SK-N-SH (cell line): ENCODE measurements around the gene IFT20. TPM values are rescaled to one million over a fixed set of nuclear protein-coding genes. Genes with fewer than 3 reads are reported as not detected.

Experiments used
- CTCF ChIA-PET: fragments of 300-600, 350-600 bp; formaldehyde crosslinking; extraction: SDS; loops from one replicate; lab custom pipeline; 2021; lab: Yijun Ruan, JAX
- POLR2A ChIA-PET: fragments of 350-600 bp; sonication (Branson Sonifier 250); formaldehyde crosslinking; extraction: SDS; loops from one replicate; lab custom pipeline; 2020; ENCODE audit warnings: antibody characterized with exemption, inconsistent platforms; lab: Yijun Ruan, JAX
- DNase-seq: peaks from one replicate; pipeline ENCODE4 v3.0.0; 2012
- H2AFZ ChIP-seq: fragments of 200-600 bp; sonication (generic); 2 replicates; pipeline ENCODE4 v1.8.1; 2016; ENCODE audit warnings: antibody characterized with exemption, mild to moderate bottlenecking, low read depth
- H3F3A ChIP-seq: fragments of 200-600 bp; sonication (generic); replicated peaks from 2 replicates; pipeline ENCODE3; 2016; ENCODE audit warnings: antibody characterized with exemption, mild to moderate bottlenecking; ENCODE audit not compliant: insufficient read depth
- H3K27ac ChIP-seq, 2 experiments: fragments of 200-500 bp in 1 of 2; fragments of 200-600 bp in 1 of 2; sonication (Bioruptor generic) in 1 of 2; sonication (generic), shearing (Covaris generic) in 1 of 2; 2 replicates each; pipeline versions ENCODE4 v1.5.1 to v1.6.1; 2014 to 2016; ENCODE audit warnings: low read depth in 2 of 2, inconsistent platforms in 1 of 2, low read length in 1 of 2, mild to moderate bottlenecking in 1 of 2, mixed read lengths in 1 of 2
- H3K27me3 ChIP-seq: fragments of 200-600 bp; sonication (generic), shearing (Covaris generic); 2 replicates; pipeline ENCODE4 v1.6.1; 2016; ENCODE audit warnings: mixed run types; ENCODE audit not compliant: insufficient read depth
- H3K36me3 ChIP-seq, 2 experiments: fragments of 200-500 bp in 1 of 2; fragments of 200-600 bp in 1 of 2; sonication (Bioruptor generic) in 1 of 2; sonication (generic) in 1 of 2; replicated peaks in 1 of 2; 2 replicates each; pipeline versions ENCODE3 to v1.5.1; 2014 to 2016; ENCODE audit warnings: low read length in 1 of 2, mild to moderate bottlenecking in 1 of 2; ENCODE audit not compliant: insufficient read depth in 2 of 2, control insufficient read depth in 1 of 2
- H3K4me1 ChIP-seq, 2 experiments: fragments of 200-500 bp in 1 of 2; fragments of 200-600 bp in 1 of 2; sonication (Bioruptor generic) in 1 of 2; sonication (generic), shearing (Covaris generic) in 1 of 2; 2 replicates each; pipeline versions ENCODE4 v1.5.1 to v1.6.1; 2014 to 2016; ENCODE audit warnings: low read depth in 1 of 2, low read length in 1 of 2, mixed run types in 1 of 2; ENCODE audit not compliant: insufficient read depth in 2 of 2, control insufficient read depth in 1 of 2
- H3K4me2 ChIP-seq: fragments of 200-600 bp; sonication (generic), shearing (Covaris generic); 2 replicates; pipeline ENCODE4 v1.6.1; 2017; ENCODE audit warnings: mixed run types
- H3K4me3 ChIP-seq, 2 experiments: fragments of 200-500 bp in 1 of 2; fragments of 200-600 bp in 1 of 2; sonication (Bioruptor generic) in 1 of 2; sonication (generic), shearing (Covaris generic) in 1 of 2; 2 replicates each; pipeline versions ENCODE4 v1.5.1 to v1.8.1; 2014 to 2016; ENCODE audit warnings: low read depth in 2 of 2, inconsistent platforms in 1 of 2, low read length in 1 of 2, mild to moderate bottlenecking in 1 of 2, mixed read lengths in 1 of 2, moderate library complexity in 1 of 2
- H3K79me2 ChIP-seq: fragments of 200-600 bp; sonication (generic); 2 replicates; pipeline ENCODE4 v1.8.1; 2017; ENCODE audit warnings: mild to moderate bottlenecking; ENCODE audit not compliant: insufficient read depth
- H3K9ac ChIP-seq: fragments of 200-600 bp; sonication (generic); 2 replicates; pipeline ENCODE4 v1.6.1; 2017; ENCODE audit warnings: mixed run types
- H3K9me2 ChIP-seq: fragments of 200-600 bp; sonication (generic); 2 replicates; pipeline ENCODE4 v1.6.1; 2017; ENCODE audit warnings: mixed run types
- H3K9me3 ChIP-seq: fragments of 200-600 bp; sonication (generic); 2 replicates; pipeline ENCODE4 v1.6.1; 2017; ENCODE audit warnings: mixed run types, mild to moderate bottlenecking, moderate library complexity
- H4K20me1 ChIP-seq: fragments of 200-600 bp; sonication (generic); 2 replicates; pipeline ENCODE4 v1.6.1; 2017; ENCODE audit warnings: mild to moderate bottlenecking, mixed run types; ENCODE audit not compliant: insufficient read depth
- CHD2 ChIP-seq: fragments of 150-350 bp; IDR thresholded peaks from 2 replicates; pipeline ENCODE4 v1.6.1; 2018; ENCODE audit warnings: low read length; ENCODE audit not compliant: partially characterized antibody
- EP300 ChIP-seq, 2 experiments: IDR thresholded peaks; 2 replicates each; pipeline versions ENCODE4 v1.4.0 to v1.6.1; 2012; ENCODE audit warnings: borderline replicate concordance in 1 of 2, low read depth in 1 of 2, low read length in 1 of 2
- FOXM1 ChIP-seq: IDR thresholded peaks from 2 replicates; pipeline ENCODE4 v1.4.0; 2012; ENCODE audit warnings: low read depth, mild to moderate bottlenecking
- MAX ChIP-seq: IDR thresholded peaks from 2 replicates; pipeline ENCODE4 v1.4.0; 2012; ENCODE audit warnings: low read depth
- MEF2A ChIP-seq: IDR thresholded peaks from 2 replicates; pipeline ENCODE4 v1.4.0; 2012; ENCODE audit warnings: low read depth, borderline replicate concordance
- RAD21 ChIP-seq: IDR thresholded peaks from 2 replicates; pipeline ENCODE4 v1.6.1; 2012; ENCODE audit warnings: mild to moderate bottlenecking, low read length
- RCOR1 ChIP-seq: fragments of 150-350 bp; IDR thresholded peaks from 2 replicates; pipeline ENCODE4 v1.6.1; 2017; ENCODE audit warnings: antibody characterized with exemption, low read length
- RXRA ChIP-seq: IDR thresholded peaks from 2 replicates; pipeline ENCODE4 v1.4.0; 2012; ENCODE audit warnings: low read depth, mild to moderate bottlenecking, borderline replicate concordance
- TAF1 ChIP-seq: IDR thresholded peaks from 2 replicates; pipeline ENCODE4 v1.6.1; 2012; ENCODE audit warnings: low read depth, mild to moderate bottlenecking, low read length, moderate library complexity, borderline replicate concordance
- WGBS: methylation state at CpG from one replicate; pipeline ENCODE4 v1.1.6; 2017; ENCODE audit warnings: low lambda C conversion rate; 5-methylcytosine and 5-hydroxymethylcytosine counted together
- polyA plus RNA-seq, 3 experiments: library from polyadenylated mRNA; depleted of rRNA; stranded (reverse); fragments of >200 nt; gene quantifications; 2 replicates each; pipeline ENCODE4 v1.2.3, GENCODE V29; 2012
- TF ChIP-seq, protein P1 (sequence below): IDR thresholded peaks from 2 replicates; pipeline ENCODE4 v1.4.0; 2012; ENCODE audit warnings: low read depth, borderline replicate concordance
- TF ChIP-seq, protein P2 (sequence below): fragments of 200-600 bp; sonication (generic); IDR thresholded peaks from 2 replicates; pipeline ENCODE4 v1.6.1; 2017; ENCODE audit warnings: antibody characterized with exemption, mild to moderate bottlenecking, moderate library complexity
- TF ChIP-seq, protein P3 (sequence below): IDR thresholded peaks from 2 replicates; pipeline ENCODE4 v1.6.1; 2012; ENCODE audit warnings: mild to moderate bottlenecking, low read depth, low read length, moderate library complexity
- TF ChIP-seq, protein P4 (sequence below): fragments of 150-350 bp; IDR thresholded peaks from 2 replicates; pipeline ENCODE4 v1.6.1; 2017; ENCODE audit warnings: antibody characterized with exemption, low read length, low read depth, borderline replicate concordance

Gene IFT20
- polyA plus RNA-seq, 1 of the 3 experiments (the other 2 are of a cell fraction), result 75.6 TPM

DNA sequence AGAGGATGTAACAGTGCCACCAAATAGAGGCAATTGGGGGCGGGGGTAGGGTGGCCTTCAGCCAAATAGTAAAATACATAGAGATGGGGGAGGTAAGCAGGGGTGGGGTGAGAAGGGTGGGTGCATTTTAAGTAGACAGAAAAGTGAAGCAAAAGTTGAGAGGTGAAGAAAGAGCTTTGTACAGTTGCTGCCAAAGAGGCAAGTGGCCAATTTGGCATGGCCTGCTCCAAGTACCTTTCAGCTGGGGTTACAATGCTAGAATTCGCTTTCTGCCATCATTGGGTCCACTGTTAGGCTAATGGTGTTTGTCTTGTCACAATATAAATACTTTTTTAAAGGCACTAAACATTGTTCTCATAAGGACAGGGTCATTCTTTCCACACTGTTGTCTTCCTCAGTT lies 21.4 kb downstream of the IFT20 start:
- H3F3A ChIP-seq, result no peaks in the 10 kb centered on the region
- H3K4me2 ChIP-seq, result no peak overlapping the region
- POLR2A ChIA-PET, result no interaction called here
- H3K9ac ChIP-seq, result no peak overlapping the region
- H3K9me2 ChIP-seq, result no peaks in the 10 kb centered on the region
- no peak overlapping the region for H3K4me3 ChIP-seq
- CTCF ChIA-PET, result interaction anchor here (0.6 to 0.8 kb wide), 2 partner anchors 12 to 29 kb away, joined by 3 read pairs; no protein-coding TSS in a partner anchor
- H3K4me1 ChIP-seq, result peaks cover 7 to 8% of the 10 kb centered on the region in 2 experiments; a peak in 1 of 4 replicates
- DNase-seq, result no peak
- TF ChIP-seq FOXM1, result no peak
- TF ChIP-seq, protein P1, sequence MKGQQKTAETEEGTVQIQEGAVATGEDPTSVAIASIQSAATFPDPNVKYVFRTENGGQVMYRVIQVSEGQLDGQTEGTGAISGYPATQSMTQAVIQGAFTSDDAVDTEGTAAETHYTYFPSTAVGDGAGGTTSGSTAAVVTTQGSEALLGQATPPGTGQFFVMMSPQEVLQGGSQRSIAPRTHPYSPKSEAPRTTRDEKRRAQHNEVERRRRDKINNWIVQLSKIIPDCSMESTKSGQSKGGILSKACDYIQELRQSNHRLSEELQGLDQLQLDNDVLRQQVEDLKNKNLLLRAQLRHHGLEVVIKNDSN, result no peak
- TF ChIP-seq MEF2A, result no peak
- TF ChIP-seq RAD21, result no peak
- TF ChIP-seq, protein P2, sequence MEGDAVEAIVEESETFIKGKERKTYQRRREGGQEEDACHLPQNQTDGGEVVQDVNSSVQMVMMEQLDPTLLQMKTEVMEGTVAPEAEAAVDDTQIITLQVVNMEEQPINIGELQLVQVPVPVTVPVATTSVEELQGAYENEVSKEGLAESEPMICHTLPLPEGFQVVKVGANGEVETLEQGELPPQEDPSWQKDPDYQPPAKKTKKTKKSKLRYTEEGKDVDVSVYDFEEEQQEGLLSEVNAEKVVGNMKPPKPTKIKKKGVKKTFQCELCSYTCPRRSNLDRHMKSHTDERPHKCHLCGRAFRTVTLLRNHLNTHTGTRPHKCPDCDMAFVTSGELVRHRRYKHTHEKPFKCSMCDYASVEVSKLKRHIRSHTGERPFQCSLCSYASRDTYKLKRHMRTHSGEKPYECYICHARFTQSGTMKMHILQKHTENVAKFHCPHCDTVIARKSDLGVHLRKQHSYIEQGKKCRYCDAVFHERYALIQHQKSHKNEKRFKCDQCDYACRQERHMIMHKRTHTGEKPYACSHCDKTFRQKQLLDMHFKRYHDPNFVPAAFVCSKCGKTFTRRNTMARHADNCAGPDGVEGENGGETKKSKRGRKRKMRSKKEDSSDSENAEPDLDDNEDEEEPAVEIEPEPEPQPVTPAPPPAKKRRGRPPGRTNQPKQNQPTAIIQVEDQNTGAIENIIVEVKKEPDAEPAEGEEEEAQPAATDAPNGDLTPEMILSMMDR, result no peak
- TF ChIP-seq RCOR1, result no peak
- TF ChIP-seq, protein P3, sequence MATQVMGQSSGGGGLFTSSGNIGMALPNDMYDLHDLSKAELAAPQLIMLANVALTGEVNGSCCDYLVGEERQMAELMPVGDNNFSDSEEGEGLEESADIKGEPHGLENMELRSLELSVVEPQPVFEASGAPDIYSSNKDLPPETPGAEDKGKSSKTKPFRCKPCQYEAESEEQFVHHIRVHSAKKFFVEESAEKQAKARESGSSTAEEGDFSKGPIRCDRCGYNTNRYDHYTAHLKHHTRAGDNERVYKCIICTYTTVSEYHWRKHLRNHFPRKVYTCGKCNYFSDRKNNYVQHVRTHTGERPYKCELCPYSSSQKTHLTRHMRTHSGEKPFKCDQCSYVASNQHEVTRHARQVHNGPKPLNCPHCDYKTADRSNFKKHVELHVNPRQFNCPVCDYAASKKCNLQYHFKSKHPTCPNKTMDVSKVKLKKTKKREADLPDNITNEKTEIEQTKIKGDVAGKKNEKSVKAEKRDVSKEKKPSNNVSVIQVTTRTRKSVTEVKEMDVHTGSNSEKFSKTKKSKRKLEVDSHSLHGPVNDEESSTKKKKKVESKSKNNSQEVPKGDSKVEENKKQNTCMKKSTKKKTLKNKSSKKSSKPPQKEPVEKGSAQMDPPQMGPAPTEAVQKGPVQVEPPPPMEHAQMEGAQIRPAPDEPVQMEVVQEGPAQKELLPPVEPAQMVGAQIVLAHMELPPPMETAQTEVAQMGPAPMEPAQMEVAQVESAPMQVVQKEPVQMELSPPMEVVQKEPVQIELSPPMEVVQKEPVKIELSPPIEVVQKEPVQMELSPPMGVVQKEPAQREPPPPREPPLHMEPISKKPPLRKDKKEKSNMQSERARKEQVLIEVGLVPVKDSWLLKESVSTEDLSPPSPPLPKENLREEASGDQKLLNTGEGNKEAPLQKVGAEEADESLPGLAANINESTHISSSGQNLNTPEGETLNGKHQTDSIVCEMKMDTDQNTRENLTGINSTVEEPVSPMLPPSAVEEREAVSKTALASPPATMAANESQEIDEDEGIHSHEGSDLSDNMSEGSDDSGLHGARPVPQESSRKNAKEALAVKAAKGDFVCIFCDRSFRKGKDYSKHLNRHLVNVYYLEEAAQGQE, result no peak
- no peak for TF ChIP-seq CHD2
- no peak for TF ChIP-seq MAX
- TF ChIP-seq, protein P4, sequence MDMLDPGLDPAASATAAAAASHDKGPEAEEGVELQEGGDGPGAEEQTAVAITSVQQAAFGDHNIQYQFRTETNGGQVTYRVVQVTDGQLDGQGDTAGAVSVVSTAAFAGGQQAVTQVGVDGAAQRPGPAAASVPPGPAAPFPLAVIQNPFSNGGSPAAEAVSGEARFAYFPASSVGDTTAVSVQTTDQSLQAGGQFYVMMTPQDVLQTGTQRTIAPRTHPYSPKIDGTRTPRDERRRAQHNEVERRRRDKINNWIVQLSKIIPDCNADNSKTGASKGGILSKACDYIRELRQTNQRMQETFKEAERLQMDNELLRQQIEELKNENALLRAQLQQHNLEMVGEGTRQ, result no peak
- TF ChIP-seq TAF1, result no peak
- no peak for TF ChIP-seq RXRA
- TF ChIP-seq EP300 (IDR thresholded peaks at IDR 0.05; ENCODE audit: borderline replicate concordance in 1 of 2, low read depth in 1 of 2, low read length in 1 of 2), result no peak
- no peaks in the 10 kb centered on the region for H3K27me3 ChIP-seq
- no peaks in the 10 kb centered on the region for H3K79me2 ChIP-seq
- 73% methylated on average over 2 of the region's 2 CpGs for WGBS
- H2AFZ ChIP-seq, result no peak overlapping the region
- no peaks in the 10 kb centered on the region for H3K36me3 ChIP-seq
- H3K27ac ChIP-seq, result no peak overlapping the region
- no peaks in the 10 kb centered on the region for H3K9me3 ChIP-seq
- H4K20me1 ChIP-seq, result no peaks in the 10 kb centered on the region
